Neutrophil (primary cell): Measurements from ENCODE around the gene OBP2A.

Experiments used
- H3K27ac ChIP-seq: fragments of 200-600 bp; sonication (generic); 2 replicates; pipeline ENCODE4 v1.5.1; 2016; ENCODE audit warnings: mild to moderate bottlenecking, moderate library complexity
- H3K27me3 ChIP-seq: fragments of 200-600 bp; sonication (generic); 2 replicates; pipeline ENCODE4 v1.6.0; 2016; ENCODE audit warnings: mild to moderate bottlenecking
- H3K36me3 ChIP-seq: fragments of 200-600 bp; sonication (generic); 2 replicates; pipeline ENCODE4 v1.5.1; 2017
- H3K4me1 ChIP-seq, 2 experiments: fragments of 200-600 bp in 1 of 2; sonication (generic) in 1 of 2; 1 replicate in 1 of 2; 2 replicates in 1 of 2; pipeline versions ENCODE4 v1.5.1 to v1.6.1; 2013 to 2016; ENCODE audit warnings: low read depth in 1 of 2, low read length in 1 of 2, mild to moderate bottlenecking in 1 of 2, moderate library complexity in 1 of 2; ENCODE audit not compliant: control insufficient read depth in 1 of 2, insufficient read depth in 1 of 2
- H3K4me3 ChIP-seq, 2 experiments: fragments of 200-600 bp in 1 of 2; sonication (generic) in 1 of 2; 1 replicate in 1 of 2; 2 replicates in 1 of 2; pipeline ENCODE4 v1.5.1; 2013 to 2016; ENCODE audit warnings: low read depth in 1 of 2, low read length in 1 of 2, mild to moderate bottlenecking in 1 of 2, moderate library complexity in 1 of 2
- H3K9me3 ChIP-seq: fragments of 200-600 bp; sonication (generic); 2 replicates; pipeline ENCODE4 v1.5.1; 2016
- CTCF ChIP-seq: fragments of 200-600 bp; sonication (generic); IDR thresholded peaks from 2 replicates; pipeline ENCODE4 v1.5.1; 2016; ENCODE audit warnings: antibody characterized with exemption

The OBP2A gene

GRCh38 chr9:135554718-135555117 is 8.8 kb downstream of the OBP2A start:
- Histone ChIP-seq H3K27me3 (no peaks in the 10 kb centered on the region), H3K36me3 (no peaks in the 10 kb centered on the region), H3K9me3 (no peaks in the 10 kb centered on the region), H3K4me1 (no peaks in the 10 kb centered on the region), H3K4me3 (no peak overlapping the region), H3K27ac (no peak overlapping the region)
- TF ChIP-seq CTCF = no peak

DNA sequence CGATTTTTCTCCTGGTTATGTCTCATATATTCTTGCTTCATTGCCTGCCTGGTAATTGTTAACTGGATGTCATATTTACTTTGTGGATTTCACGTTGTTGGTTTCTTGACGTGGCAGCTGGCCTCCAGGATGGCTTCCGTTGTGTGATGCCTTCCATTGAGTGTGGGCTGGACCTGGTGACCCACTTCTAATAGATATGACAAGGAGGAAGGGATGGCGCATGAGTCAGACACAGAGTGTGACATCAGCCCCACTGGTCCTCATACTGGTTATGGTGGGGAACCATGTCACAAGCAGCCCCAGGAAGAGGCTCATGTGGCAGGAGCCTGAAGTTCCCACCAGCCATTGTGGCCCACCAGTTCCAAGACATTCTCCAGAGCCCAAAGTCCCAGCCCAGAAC is 9.3 kb downstream of the OBP2A start:
- Histone ChIP-seq H3K4me3 (no peak overlapping the region), H3K4me1 (no peaks in the 10 kb centered on the region), H3K9me3 (no peaks in the 10 kb centered on the region), H3K27me3 (no peaks in the 10 kb centered on the region), H3K36me3 (no peaks in the 10 kb centered on the region), H3K27ac (no peak overlapping the region)
- TF ChIP-seq CTCF = no peak

DNA sequence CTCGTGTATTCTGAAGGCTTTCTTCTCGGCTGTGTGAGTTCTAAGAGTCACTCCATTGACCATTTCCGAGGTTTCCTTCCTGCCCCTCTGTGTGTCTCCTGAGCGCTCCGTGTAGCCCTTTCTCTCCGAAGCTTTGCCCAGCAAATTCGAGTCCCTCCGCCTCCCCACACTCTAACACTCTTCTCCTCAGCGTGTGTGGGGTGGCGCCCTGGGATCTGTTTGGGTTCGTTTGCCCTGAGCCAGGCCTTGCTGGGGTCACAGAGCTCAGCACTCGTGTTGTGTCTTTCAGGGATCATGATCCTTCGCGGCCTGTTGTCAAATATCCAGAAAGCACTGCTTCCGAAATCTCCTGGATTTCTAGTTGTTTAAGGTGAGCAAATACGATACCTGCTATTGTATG is 10.0 kb downstream of the OBP2A start:
- H3K27ac ChIP-seq = no peak overlapping the region
- no peaks in the 10 kb centered on the region for H3K4me1 ChIP-seq
- no peaks in the 10 kb centered on the region for H3K36me3 ChIP-seq
- H3K4me3 ChIP-seq = no peak overlapping the region
- TF ChIP-seq CTCF = no peak
- no peaks in the 10 kb centered on the region for H3K27me3 ChIP-seq
- H3K9me3 ChIP-seq = no peaks in the 10 kb centered on the region

GRCh38 chr9:135559606-135560005 is 13.7 kb downstream of the OBP2A start:
- TF ChIP-seq CTCF = no peak
- Histone ChIP-seq H3K4me3 (no peak overlapping the region), H3K36me3 (no peaks in the 10 kb centered on the region), H3K9me3 (no peaks in the 10 kb centered on the region), H3K4me1 (no peaks in the 10 kb centered on the region), H3K27me3 (no peaks in the 10 kb centered on the region), H3K27ac (no peak overlapping the region)

GRCh38 chr9:135561391-135562234 is 15.7 kb downstream of the OBP2A start, which contains the start of gene PAEP:
PAEP (plus strand) TSS chr9:135561756.
- no peak for TF ChIP-seq CTCF
- Histone ChIP-seq H3K36me3 (no peaks in the 10 kb centered on the region), H3K4me3 (no peak within 1 kb of the TSS), H3K27ac (no peak within 1 kb of the TSS), H3K9me3 (no peaks in the 10 kb centered on the region), H3K27me3 (no peaks in the 10 kb centered on the region), H3K4me1 (no peaks in the 10 kb centered on the region)
